ENCODE data around the gene GNAT1. TPM values are rescaled to one million over a fixed set of nuclear protein-coding genes. Genes with fewer than 3 reads are reported as not detected.

The GNAT1 gene
- total and polyA plus RNA-seq, 2 of the 13 experiments (the other 11 are each of a cell fraction or from before 2014, with no cell fraction given), result 0.15 TPM; not detected in 1

DNA sequence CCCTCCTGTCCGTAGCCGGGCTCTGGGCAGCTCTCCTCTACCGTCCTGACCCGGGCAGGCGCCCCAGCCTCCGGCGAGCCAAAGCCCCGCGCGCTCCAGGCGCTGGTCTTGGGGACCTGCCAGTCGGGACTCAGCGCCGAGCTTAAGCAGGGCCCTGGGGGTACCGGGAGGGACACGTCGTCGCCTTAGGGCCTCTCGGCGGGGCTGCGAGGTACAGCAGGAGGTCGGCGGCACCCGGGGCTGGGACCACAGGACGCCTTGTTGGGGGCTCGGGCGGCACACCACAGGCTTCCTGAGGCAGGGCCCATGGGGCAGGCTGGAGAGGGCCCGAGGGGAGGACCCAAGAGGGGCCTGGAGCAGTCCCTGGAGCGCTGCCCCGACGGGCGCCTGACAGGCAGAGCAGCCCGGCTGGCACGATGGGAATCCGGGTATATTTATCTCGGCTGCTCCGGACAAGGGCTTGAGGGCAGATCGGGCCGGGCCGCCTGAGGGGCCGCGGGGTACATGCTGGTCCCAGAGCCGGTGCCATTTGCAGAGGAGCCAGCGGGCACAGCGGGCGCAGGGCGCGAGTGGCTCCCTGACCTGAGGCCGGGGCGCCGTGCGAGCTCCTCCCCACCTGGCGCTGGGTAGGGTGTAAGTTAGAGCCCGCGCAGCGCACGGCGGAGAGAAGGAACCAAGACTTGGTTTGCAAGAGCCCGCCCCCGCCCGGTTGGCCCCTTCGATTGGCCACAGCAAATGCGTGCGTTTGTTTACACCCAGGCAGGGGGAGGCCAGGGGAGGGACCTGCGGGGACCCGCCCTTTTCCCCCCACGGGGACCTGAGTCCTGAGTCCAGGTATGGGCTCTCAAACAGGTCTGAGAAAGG is 14.2 kb downstream of the GNAT1 start (continued):
- TF ChIP-seq LRRFIP1 (CRISPR knock-in tag; conservative IDR thresholded peaks at IDR 0.05), result no peak
- no peak; the same call in 1 of the 2 replicates for TF ChIP-seq ZNF772 (CRISPR knock-in tag; IDR thresholded peaks at IDR 0.05)
- TF ChIP-seq SCMH1 (CRISPR knock-in tag; IDR thresholded peaks at IDR 0.05; ENCODE audit: borderline replicate concordance), result no peak
- TF ChIP-seq, protein P1, sequence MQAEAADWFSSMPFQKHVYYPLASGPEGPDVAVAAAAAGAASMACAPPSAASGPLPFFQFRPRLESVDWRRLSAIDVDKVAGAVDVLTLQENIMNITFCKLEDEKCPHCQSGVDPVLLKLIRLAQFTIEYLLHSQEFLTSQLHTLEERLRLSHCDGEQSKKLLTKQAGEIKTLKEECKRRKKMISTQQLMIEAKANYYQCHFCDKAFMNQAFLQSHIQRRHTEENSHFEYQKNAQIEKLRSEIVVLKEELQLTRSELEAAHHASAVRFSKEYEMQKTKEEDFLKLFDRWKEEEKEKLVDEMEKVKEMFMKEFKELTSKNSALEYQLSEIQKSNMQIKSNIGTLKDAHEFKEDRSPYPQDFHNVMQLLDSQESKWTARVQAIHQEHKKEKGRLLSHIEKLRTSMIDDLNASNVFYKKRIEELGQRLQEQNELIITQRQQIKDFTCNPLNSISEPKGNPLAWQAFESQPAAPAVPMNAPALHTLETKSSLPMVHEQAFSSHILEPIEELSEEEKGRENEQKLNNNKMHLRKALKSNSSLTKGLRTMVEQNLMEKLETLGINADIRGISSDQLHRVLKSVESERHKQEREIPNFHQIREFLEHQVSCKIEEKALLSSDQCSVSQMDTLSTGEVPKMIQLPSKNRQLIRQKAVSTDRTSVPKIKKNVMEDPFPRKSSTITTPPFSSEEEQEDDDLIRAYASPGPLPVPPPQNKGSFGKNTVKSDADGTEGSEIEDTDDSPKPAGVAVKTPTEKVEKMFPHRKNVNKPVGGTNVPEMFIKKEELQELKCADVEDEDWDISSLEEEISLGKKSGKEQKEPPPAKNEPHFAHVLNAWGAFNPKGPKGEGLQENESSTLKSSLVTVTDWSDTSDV (CRISPR knock-in tag; IDR thresholded peaks at IDR 0.05), result no peak
- peak; percentile 67 for TF ChIP-seq NFYB (CRISPR knock-in tag; IDR thresholded peaks at IDR 0.05)
- TF ChIP-seq ZSCAN22 (CRISPR knock-in tag; IDR thresholded peaks at IDR 0.05), result no peak
- TF ChIP-seq ZEB1 (IDR thresholded peaks at IDR 0.05; ENCODE audit: insufficient replicate concordance, low read depth), result no peak
- no peak; the same call in 1 of the 2 replicates for TF ChIP-seq GLI4 (CRISPR knock-in tag; IDR thresholded peaks at IDR 0.05; ENCODE audit: borderline replicate concordance)
- TF ChIP-seq ZNF282 (IDR thresholded peaks at IDR 0.05; ENCODE audit: partially characterized antibody), result no peak
- TF ChIP-seq MTA3 (CRISPR knock-in tag; IDR thresholded peaks at IDR 0.05), result no peak
- peak; percentile 16; the same call in 1 of the 2 replicates for TF ChIP-seq SRY (CRISPR knock-in tag; IDR thresholded peaks at IDR 0.05)
- TF ChIP-seq ZNF878 (CRISPR knock-in tag; IDR thresholded peaks at IDR 0.05), result no peak
- no peak for TF ChIP-seq NFAT5 (CRISPR knock-in tag; IDR thresholded peaks at IDR 0.05)
- TF ChIP-seq ZNF83 (CRISPR knock-in tag; IDR thresholded peaks at IDR 0.05; ENCODE audit: borderline replicate concordance), result no peak
- TF ChIP-seq ZNF33B (CRISPR knock-in tag; IDR thresholded peaks at IDR 0.05), result no peak
- TF ChIP-seq ZSCAN21 (CRISPR knock-in tag; IDR thresholded peaks at IDR 0.05; ENCODE audit: borderline replicate concordance), result no peak; the same call in 1 of the 2 replicates
- no peak for TF ChIP-seq HBP1 (CRISPR knock-in tag; IDR thresholded peaks at IDR 0.05; ENCODE audit: low read depth)

All from HepG2 (cell line).